Stimulated activated effector memory CD8-positive, alpha-beta T cell treated with anti-CD3 and anti-CD28 coated beads, Interleukin-12 subunit alpha, Interleukin-12 subunit beta, amount 100 ng/mL, for 72 hours (primary cell): Measurements from ENCODE around the gene VWA3B.
"Not testable (repeated sequence)": the region's sequence is repeated elsewhere in the genome, so short reads cannot be mapped to it uniquely, and the experiment has no call there.

ENCODE experiments used
- ATAC-seq: fragments of 150-1000 bp; cut with Tn5 transposase; 2 replicates; pipeline ENCODE4 v1.10.0; 2021
- DNase-seq, 2 donors: peaks; one replicate each; pipeline ENCODE4 v3.0.0; 2021 to 2022; ENCODE audit warnings: low spot score in 2 of 2
- H3K27ac Mint-ChIP-seq: one replicate; pipeline ENCODE4 v1.8.0; 2022; ENCODE audit warnings: mild to moderate bottlenecking, mixed read lengths
- H3K36me3 Mint-ChIP-seq: one replicate; pipeline ENCODE4 v1.8.0; 2022; ENCODE audit warnings: mild to moderate bottlenecking, mixed read lengths
- H3K4me1 Mint-ChIP-seq: one replicate; pipeline ENCODE4 v1.8.0; 2022; ENCODE audit warnings: mixed read lengths
- H3K4me3 Mint-ChIP-seq: one replicate; pipeline ENCODE4 v1.8.0; 2022; ENCODE audit warnings: mild to moderate bottlenecking, mixed read lengths
- H3K9me3 Mint-ChIP-seq: one replicate; pipeline ENCODE4 v1.8.0; 2022; ENCODE audit warnings: mixed read lengths

Gene VWA3B

GRCh38 chr2:98263362-98263761 lies 176.4 kb downstream of the VWA3B start:
- peaks cover 11% of the 10 kb centered on the region for H3K9me3 Mint-ChIP-seq
- DNase-seq: no peak
- H3K4me1 Mint-ChIP-seq: no peaks in the 10 kb centered on the region
- H3K4me3 Mint-ChIP-seq: no peak overlapping the region
- no peak for ATAC-seq
- no peaks in the 10 kb centered on the region for H3K36me3 Mint-ChIP-seq
- no peak overlapping the region for H3K27ac Mint-ChIP-seq

GRCh38 chr2:98268225-98268624 lies 181.3 kb downstream of the VWA3B start:
- not testable (repeated sequence) for DNase-seq, H3K36me3 Mint-ChIP-seq, H3K4me1 Mint-ChIP-seq, H3K4me3 Mint-ChIP-seq, H3K27ac Mint-ChIP-seq, ATAC-seq
- peaks cover 13% of the 10 kb centered on the region for H3K9me3 Mint-ChIP-seq

- DNase-seq (no peak), ATAC-seq (peak; percentile 65)
- Mint-ChIP-seq H3K36me3 (no peaks in the 10 kb centered on the region), H3K4me1 (no peaks in the 10 kb centered on the region), H3K27ac (no peak overlapping the region), H3K9me3 (peaks cover 7% of the 10 kb centered on the region), H3K4me3 (no peak overlapping the region)
These were observed 182.3 kb downstream of the VWA3B start for GRCh38 chr2:98269274-98269673.

- H3K4me3 Mint-ChIP-seq: no peak overlapping the region
- DNase-seq (no peak), ATAC-seq (no peak)
- H3K36me3 Mint-ChIP-seq: no peaks in the 10 kb centered on the region
- H3K4me1 Mint-ChIP-seq: no peaks in the 10 kb centered on the region
- peaks cover 6% of the 10 kb centered on the region for H3K9me3 Mint-ChIP-seq
- no peak overlapping the region for H3K27ac Mint-ChIP-seq
These were observed 182.9 kb downstream of the VWA3B start for GRCh38 chr2:98269830-98270229.

- Mint-ChIP-seq H3K4me3 (no peak overlapping the region), H3K36me3 (no peaks in the 10 kb centered on the region), H3K27ac (no peak overlapping the region), H3K9me3 (no peaks in the 10 kb centered on the region), H3K4me1 (no peaks in the 10 kb centered on the region)
- no peak for ATAC-seq
- no peak for DNase-seq
These were observed 190.3 kb downstream of the VWA3B start for GRCh38 chr2:98277162-98277859.

- H3K4me3 Mint-ChIP-seq: no peak overlapping the region
- H3K27ac Mint-ChIP-seq: no peak overlapping the region
- H3K36me3 Mint-ChIP-seq: no peaks in the 10 kb centered on the region
- DNase-seq (no peak), ATAC-seq (no peak)
- H3K9me3 Mint-ChIP-seq: no peaks in the 10 kb centered on the region
- H3K4me1 Mint-ChIP-seq: no peaks in the 10 kb centered on the region
These were observed 191.1 kb downstream of the VWA3B start for GRCh38 chr2:98278074-98278473.

- ATAC-seq: no peak
- DNase-seq: no peak
- Mint-ChIP-seq H3K4me3 (no peak overlapping the region), H3K9me3 (no peaks in the 10 kb centered on the region), H3K36me3 (no peaks in the 10 kb centered on the region), H3K4me1 (no peaks in the 10 kb centered on the region), H3K27ac (no peak overlapping the region)
These were observed 193.6 kb downstream of the VWA3B start for GRCh38 chr2:98280376-98281102.

GRCh38 chr2:98281607-98282006 lies 194.6 kb downstream of the VWA3B start:
- no peak overlapping the region for H3K27ac Mint-ChIP-seq
- ATAC-seq (no peak), DNase-seq (no peak)
- no peaks in the 10 kb centered on the region for H3K36me3 Mint-ChIP-seq
- peaks cover under 1% of the 10 kb centered on the region for H3K9me3 Mint-ChIP-seq
- H3K4me3 Mint-ChIP-seq: no peak overlapping the region
- H3K4me1 Mint-ChIP-seq: no peaks in the 10 kb centered on the region

- no peak overlapping the region for H3K27ac Mint-ChIP-seq
- H3K36me3 Mint-ChIP-seq: no peaks in the 10 kb centered on the region
- ATAC-seq (peak; percentile 47), DNase-seq (no peak)
- H3K4me1 Mint-ChIP-seq: no peaks in the 10 kb centered on the region
- H3K4me3 Mint-ChIP-seq: no peak overlapping the region
- H3K9me3 Mint-ChIP-seq: peaks cover 2% of the 10 kb centered on the region
These were observed 195.1 kb downstream of the VWA3B start for GRCh38 chr2:98282109-98282508.

- H3K27ac Mint-ChIP-seq: no peak overlapping the region
- no peaks in the 10 kb centered on the region for H3K36me3 Mint-ChIP-seq
- H3K4me1 Mint-ChIP-seq: no peaks in the 10 kb centered on the region
- ATAC-seq (no peak), DNase-seq (no peak)
- H3K9me3 Mint-ChIP-seq: peaks cover 9% of the 10 kb centered on the region
- H3K4me3 Mint-ChIP-seq: no peak overlapping the region
These were observed 206.1 kb downstream of the VWA3B start for GRCh38 chr2:98293030-98293429.

GRCh38 chr2:98293931-98294687 lies 207.1 kb downstream of the VWA3B start:
- H3K9me3 Mint-ChIP-seq: peaks cover 5% of the 10 kb centered on the region
- H3K4me1 Mint-ChIP-seq: no peaks in the 10 kb centered on the region
- no peaks in the 10 kb centered on the region for H3K36me3 Mint-ChIP-seq
- no peak overlapping the region for H3K4me3 Mint-ChIP-seq
- ATAC-seq (no peak), DNase-seq (no peak)
- H3K27ac Mint-ChIP-seq: no peak overlapping the region

- ATAC-seq: no peak
- H3K9me3 Mint-ChIP-seq: peaks cover 4% of the 10 kb centered on the region
- H3K4me1 Mint-ChIP-seq: no peaks in the 10 kb centered on the region
- no peaks in the 10 kb centered on the region for H3K36me3 Mint-ChIP-seq
- H3K27ac Mint-ChIP-seq: no peak overlapping the region
- no peak overlapping the region for H3K4me3 Mint-ChIP-seq
- DNase-seq: no peak
These were observed 207.7 kb downstream of the VWA3B start for GRCh38 chr2:98294711-98295110.

GRCh38 chr2:98295275-98295674 lies 208.3 kb downstream of the VWA3B start:
- Mint-ChIP-seq H3K4me1 (no peaks in the 10 kb centered on the region), H3K27ac (no peak overlapping the region), H3K4me3 (no peak overlapping the region), H3K36me3 (no peaks in the 10 kb centered on the region), H3K9me3 (no peaks in the 10 kb centered on the region)
- no peak for ATAC-seq
- no peak for DNase-seq

GRCh38 chr2:98295721-98296414 lies 208.9 kb downstream of the VWA3B start:
- Mint-ChIP-seq H3K4me1 (no peaks in the 10 kb centered on the region), H3K27ac (no peak overlapping the region), H3K36me3 (no peaks in the 10 kb centered on the region), H3K9me3 (no peaks in the 10 kb centered on the region), H3K4me3 (no peak overlapping the region)
- no peak for DNase-seq
- ATAC-seq: no peak

- no peaks in the 10 kb centered on the region for H3K36me3 Mint-ChIP-seq
- H3K4me3 Mint-ChIP-seq: no peak overlapping the region
- H3K4me1 Mint-ChIP-seq: no peaks in the 10 kb centered on the region
- H3K9me3 Mint-ChIP-seq: no peaks in the 10 kb centered on the region
- DNase-seq (no peak), ATAC-seq (no peak)
- no peak overlapping the region for H3K27ac Mint-ChIP-seq
These were observed 209.5 kb downstream of the VWA3B start for GRCh38 chr2:98296440-98296839.
